NK-92 (cell line): ENCODE results near the gene ZFHX3.

Experiments used
- DNase-seq: peaks from one replicate; lab custom pipeline; 2025; ENCODE audit not compliant: unreplicated experiment; lab: John Stamatoyannopoulos, UW

The ZFHX3 gene

DNA sequence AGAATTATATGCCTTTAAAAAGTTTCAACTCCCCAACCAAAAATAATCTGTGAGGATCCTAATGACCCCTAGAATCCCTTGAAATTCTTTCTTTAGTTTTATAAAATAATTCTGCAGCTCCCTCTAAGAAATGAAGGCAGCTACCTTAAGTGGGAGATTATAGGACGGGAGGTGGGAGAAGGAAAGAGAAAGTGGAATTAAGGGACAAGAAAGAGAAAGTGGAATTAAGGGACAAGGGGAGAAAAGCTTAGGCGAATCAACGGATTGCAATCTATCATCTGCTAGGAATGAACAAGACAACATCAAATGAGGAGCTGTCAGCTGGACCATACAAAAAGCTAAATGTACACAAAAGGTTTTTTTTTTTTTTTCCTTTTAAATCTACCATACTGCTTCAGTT is 262.0 kb downstream of the ZFHX3 start:
- no peak for DNase-seq

DNA sequence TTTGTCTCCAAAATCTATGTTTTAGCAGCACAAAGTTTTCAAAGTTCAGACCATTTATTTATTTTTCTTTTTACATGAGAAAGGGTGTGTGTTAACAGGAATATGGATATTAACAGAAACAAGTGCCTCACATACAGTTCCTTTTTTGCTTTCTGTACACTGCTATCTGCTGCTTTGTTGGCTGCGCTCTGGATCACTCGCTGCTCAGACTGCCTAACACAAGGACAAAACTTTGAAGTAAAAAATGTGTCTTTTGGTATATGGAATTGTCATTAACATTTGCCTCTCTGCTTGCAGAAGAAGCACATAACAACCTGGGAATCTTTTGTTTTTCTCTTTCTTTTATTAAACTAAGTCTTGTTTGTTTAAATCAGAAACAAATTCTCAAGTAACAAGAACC is 262.8 kb downstream of the ZFHX3 start:
- DNase-seq: no peak

DNA sequence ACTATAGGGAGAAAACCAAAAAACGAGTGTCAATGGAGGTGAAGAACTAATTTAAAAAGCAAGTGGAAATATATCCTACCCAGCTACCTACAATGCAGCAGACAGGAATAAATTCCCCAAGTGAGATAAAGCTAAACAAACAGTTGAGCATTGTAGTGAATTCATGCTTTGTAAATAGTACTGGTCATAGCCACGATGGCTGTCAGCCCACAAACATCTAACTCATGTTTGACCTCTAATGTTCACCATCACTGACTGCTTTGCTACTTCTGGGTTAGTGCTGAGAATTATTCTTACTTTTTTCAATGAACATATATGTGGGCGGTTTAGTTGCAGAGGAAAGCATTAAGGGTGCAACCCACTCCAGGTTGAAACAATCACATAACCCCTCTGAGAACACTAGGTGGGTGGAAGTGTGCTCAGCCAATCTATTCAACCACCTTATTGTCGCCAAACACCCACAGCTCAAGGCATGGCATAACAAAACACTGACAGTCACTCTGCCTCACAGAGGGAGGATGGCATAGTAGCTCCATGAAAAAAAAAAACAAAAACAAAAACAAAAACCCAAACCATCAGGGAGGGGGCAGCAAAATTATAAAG is 264.1 kb downstream of the ZFHX3 start:
- no peak for DNase-seq

DNA sequence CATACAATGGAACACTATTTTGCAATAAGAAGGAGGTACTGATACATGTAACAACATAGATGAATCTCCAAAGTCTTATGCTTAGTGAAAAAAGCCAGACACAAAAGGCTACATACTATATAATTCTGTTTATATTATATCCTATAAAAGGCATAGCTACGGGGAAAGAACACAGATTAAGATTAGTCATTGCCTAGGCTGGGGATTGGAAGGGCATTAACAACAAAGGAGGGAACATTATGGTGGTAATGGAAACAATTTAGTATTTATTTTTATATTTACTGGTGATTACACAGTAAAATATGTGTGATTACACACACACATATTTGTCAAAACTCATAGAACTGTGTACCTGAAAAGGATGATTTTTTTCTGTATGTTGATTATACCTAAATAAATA is 278.1 kb downstream of the ZFHX3 start:
- DNase-seq: no peak

DNA sequence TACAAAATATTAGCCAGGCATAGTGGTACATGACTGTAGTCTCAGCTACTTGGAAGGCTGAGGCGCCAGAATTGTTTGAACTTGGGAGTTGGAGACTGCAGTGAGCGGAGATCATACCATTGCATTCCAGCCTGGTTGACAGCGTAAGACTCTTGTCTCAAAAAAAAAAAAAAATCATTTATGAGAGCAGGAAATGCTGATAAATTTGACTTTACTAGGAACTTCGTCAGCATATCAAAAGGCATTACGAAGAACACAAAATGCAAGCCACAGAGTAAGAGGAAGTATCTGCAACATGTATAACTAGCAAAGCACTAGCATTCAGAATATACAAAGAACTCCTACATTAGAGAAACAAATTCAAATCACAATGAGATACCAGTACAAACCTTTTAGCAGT is 279.3 kb downstream of the ZFHX3 start:
- no peak for DNase-seq

DNA sequence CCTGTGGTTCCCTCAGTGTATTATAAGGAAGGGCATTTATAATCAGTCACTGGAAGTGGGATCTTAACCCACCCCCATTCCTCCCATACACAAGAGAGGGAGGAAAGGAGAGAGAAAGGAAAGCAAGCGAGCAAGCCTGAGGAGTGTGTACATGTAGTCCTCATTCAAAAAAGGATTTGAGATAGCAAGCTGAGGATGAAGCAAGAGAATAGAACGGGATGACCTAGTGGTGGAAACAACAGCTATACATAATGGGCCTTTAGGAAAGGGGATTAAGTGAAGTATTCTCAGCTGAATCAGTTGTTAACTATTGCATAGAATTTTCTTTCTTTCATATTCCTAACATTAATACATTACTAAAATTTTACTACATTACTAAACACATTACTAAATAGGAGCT is 281.4 kb downstream of the ZFHX3 start:
- no peak for DNase-seq

DNA sequence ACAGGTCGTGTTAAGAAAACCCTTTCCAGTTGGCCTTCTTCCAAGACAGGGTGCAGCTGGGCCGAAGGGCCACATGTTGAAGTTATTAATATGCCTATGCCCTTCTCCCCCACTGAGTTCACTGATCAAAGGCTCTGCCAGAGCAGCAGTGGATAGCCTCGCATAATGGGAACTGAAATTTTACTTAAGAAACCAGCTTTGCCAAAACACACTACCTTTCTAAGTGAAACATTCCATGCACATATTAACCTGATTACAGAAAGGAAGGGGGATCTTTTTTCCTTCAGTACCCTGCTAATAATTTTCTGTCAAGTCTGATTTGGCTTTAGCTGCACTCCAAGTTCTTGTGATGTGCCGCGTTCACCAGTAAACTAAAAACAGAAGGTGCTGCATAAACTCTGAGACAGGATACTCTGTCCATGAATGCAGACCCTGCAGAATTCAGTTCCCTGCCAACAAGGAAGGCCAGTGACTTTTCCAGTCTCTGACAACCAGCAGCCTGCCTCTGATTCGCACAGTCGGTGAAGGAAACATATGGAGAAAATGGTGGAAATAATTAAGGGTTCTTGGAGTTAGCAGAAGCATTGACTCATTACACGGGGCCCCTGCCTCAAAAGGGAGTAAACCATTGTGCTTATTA is 283.8 kb downstream of the ZFHX3 start:
- DNase-seq: no peak

DNA sequence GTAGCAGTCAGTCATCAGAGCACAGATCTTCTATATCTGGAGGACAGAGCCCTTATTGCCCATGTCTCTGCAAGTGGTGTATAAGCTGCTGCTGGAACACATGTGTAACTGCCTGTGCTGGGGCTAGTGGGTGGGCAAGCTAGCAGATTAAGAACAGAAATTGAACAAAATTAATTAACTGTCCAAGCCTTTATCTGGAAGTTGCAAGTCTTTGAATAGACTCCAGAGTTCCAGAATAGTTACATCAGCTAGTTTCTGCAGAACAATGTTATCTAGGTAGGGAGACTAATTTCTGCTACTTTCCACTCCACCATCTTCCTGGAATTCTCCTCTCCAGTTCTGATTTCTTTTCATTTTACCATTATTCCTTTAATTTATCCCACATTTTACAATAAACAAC is 287.3 kb downstream of the ZFHX3 start:
- no peak for DNase-seq

DNA sequence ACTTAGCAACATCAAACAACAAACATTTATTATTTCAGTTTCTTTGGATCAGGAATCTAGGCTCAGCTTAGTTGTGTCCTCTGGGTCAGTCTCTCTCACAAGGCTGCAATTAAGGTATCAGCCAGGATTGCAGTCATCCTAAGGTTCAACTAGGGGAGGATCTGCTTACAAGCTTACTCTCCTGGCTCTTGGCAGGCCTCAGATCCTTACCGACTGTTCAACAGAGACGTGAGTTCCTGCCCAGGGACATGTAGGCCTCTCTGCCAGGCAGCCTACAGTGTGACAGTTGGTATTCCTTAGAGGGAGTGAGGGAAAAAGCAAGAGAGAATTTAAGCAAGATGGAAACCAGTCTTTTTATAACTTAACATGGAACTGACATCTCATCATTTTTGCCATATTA is 294.0 kb downstream of the ZFHX3 start:
- no peak for DNase-seq

DNA sequence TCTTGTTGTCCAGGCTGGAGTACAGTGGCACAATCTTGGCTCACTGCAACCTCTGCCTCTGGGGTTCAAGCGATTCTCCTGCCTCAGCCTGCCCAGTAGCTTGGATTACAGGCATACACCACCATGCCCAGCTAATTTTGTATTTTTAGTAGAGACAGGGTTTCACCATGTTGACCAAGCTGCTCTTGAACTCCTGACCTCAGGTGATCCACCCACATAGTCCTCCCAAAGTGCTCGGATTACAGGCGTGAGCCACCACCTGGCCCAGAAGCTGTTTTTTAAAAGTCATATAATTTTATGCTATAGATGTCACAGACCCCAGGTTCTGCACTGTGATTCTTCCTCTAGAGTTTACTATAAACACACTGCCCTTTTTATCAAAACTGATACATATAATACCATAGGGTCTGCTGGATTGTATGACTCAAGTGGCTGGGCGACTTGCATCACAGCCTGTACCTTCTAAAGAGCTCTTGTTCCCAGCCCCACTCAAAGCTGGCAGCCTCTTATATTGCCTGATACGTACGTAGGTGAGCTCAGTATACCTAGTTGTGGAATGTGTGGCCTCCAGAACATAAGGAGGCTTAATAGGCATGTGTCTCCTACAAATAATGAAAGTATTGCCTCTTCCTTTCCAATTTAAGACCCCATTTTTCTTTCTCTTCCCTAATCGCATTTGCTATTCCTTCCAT is 295.8 kb downstream of the ZFHX3 start:
- no peak for DNase-seq

DNA sequence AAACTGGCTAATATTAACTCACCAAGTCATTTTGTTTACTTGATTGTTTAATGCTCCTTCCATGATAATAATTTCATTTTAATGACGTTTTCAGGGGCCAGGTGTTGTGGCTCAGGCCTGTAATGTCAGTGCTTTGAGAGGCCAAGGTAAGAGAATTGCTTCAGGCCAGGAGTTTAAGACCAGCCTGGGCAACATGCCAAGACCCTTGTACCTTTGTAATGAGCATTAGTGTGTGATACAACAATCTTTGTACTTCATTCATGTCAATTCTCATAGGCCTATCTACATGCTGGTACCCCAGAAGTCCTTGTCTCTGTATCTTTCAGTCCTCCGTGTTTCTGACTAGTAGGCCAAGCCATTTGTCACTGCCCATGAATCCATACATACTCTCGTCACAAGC is 296.9 kb downstream of the ZFHX3 start:
- no peak for DNase-seq

DNA sequence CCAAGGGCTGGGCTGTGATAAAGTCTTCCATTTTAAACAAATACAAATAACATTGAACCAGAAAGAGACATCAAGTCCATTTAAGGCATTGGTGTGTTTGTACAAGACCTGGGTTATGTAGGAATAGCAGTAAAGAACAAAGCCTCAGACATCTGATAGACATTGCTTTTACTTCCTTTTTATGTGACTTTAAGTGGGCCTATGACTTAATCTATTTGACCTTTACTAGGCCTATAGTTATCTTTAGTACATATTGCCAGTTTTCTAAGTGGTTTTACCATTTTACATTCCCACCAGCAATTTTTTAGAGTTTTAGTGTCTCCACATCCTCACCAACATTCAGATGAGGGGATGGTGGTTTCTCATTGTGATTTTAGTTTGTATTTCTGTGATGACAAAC is 298.8 kb downstream of the ZFHX3 start:
- DNase-seq: no peak

DNA sequence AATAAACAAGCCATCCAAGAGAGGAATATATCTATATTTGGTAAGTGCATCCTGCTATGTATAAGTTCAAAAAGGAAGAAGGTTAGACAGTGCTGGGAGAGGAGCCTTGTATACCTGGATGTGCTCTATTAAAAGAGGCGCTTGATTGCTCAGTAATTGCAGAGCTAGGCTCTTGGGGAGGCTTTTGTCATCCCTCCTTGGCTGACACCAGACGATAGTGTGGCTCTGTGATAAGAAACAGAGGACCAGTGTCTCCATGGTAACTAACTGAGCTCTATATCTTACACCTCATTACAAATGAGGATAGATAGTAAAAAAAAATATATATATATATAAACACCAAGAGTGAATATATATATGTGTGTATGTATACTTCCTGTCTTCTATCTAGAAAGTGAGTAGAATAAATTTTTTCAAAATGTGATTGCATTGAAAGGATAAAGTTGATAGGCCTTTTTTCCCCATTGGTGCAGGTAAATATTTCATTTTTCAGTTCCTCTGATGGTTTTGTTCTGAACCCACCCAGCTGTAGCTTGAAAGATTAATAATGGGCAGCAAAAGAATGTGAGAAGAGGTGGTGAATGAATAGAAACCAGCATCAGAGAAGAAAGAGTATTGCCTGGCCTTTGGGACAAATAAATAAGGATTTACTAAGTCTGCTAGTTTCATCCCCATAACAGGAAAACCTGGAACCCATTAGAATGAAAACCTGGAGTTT is 303.7 kb downstream of the ZFHX3 start:
- no peak for DNase-seq

DNA sequence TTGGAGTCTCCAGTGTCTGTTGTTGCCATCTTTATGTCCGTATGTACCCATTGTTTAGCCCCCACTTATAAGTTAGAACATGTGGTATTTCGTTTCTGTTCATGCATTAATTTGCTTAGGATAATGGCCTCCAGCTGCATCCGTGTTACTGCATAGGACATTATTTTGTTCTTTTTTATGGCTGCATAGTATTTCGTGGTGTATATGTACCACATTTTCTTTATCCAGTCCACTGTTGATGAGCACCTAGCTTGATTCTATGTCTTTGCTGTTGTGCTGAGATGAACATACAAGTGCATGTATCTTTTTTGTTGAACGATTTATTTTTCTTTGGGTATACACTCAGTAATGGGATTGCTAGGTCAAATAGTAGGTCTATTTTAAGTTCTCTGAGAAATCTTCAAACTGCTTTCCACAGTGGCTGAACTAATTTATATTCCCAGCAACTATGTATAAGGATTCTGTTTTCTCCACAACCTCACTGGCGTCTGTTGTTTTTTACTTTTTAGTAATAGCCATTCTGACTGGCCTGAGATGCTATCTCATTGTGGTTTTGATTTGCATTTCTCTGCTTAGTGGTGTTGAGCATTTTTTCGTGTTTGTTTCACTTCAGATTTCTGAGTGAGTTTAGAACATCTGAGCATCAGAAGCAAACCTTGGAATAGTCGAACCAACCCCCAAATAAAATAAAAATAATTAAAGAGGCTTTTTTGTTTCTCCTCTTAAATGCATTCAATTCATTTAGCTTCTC is 304.7 kb downstream of the ZFHX3 start:
- DNase-seq: no peak

DNA sequence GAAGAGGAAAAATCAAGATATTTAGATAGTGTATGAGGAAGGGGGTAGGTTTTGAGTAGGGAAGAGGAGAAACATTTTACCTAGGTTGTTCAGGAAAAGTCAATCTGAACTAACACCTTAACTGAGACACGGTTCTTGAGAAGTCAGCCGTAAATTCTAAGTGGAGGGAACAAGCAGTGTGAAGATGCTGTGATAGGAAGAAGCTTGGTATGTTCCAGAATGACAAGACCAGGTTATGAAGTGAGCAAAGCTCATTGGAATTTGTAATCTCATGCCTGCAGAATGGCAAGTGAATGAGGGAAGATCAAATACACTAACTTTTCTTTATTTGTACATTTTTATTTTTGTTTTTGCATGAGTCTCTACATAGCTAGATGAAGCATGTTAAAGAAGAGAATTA is 307.6 kb downstream of the ZFHX3 start:
- DNase-seq: no peak

DNA sequence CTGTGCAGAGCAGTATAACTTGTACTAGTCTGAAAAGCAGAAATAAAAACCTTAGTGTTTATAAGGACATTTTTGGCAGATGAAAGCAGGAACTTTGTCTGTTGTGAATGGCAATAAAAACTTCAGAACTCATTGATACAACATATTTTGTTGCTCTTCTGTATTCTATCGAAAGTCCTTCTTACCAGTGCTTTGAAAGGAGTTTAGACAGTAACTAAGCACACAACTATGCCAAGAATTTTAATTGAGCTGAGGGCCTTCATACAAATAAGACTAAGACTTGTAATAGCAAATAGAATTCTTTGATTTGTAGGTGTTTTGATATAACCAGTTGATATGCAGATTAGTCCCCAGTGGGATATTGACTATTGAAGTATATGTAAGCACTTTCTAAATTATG is 308.4 kb downstream of the ZFHX3 start:
- DNase-seq: no peak

DNA sequence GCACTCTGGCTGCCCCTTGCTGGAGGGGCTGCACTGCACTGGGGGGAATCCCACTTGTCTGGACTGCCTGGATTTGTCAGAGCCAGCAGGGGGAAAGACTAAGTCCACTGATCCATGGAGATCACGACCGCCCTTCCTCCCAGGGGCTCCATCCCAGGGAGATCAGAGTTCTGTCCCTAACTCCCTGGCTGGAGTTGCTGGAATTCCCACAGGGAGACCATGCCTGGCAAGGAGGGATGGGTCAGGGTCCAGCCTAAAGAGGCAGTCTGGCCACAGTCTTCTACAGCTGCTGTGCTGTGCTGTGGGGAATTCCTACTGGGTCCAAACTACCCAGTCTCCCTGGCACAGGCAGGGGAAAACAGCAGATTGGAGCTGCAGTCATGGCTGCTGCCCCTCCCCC is 311.9 kb downstream of the ZFHX3 start:
- DNase-seq: no peak
